ENCODE results near the gene MBD2.

The MBD2 gene

DNA sequence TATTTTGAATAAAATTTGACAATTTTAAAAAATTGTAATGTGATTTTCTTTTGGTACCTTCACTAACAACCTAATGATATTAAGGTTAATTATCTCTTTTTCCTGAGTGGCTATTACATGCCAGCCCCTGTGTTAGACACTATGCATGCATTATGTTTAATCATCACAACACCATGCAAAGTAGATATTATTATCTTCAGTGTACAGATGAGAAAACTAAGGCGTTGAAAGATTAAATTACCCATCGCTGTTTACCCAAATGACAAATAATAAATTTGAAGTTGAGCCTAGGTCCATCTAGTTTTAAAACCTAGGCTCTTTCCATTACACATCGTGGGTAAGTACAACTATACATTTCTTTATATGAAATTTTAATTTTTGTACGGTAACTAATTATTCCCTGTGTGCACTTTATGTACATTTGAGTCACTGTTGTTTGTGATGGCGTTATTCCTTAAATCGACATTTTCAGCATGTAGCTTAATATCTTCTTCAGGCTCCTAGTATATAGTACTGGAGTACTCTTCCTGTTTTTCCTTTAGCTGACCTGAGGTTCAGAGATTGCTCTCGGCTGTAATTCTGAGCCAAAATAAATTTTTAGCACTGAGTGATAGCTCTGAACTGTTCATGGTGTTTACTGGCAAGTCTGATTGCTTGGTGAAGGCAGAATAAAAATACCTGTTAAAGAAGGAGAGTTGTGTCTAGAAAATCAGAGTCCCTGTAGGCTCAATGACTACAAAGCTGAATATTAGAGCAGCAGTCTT, 13.9 kb upstream of the MBD2 start:
- H4K20me1 ChIP-seq (ENCODE audit: low read depth, low read length) = no peaks in the 10 kb centered on the region
- no peaks in the 10 kb centered on the region for H3K79me2 ChIP-seq (ENCODE audit: insufficient read depth, low read length)
- H3K36me3 ChIP-seq (ENCODE audit: low read length) = no peaks in the 10 kb centered on the region
- no peaks in the 10 kb centered on the region for H3K9me2 ChIP-seq (replicated peaks; ENCODE audit: insufficient read depth, low read length)
- no peaks in the 10 kb centered on the region for H3F3A ChIP-seq (ENCODE audit: insufficient read depth)
- H2AFZ ChIP-seq (ENCODE audit: low read depth, low read length, severe bottlenecking) = no peak overlapping the region
- no peak overlapping the region for H3K4me2 ChIP-seq (ENCODE audit: low read depth, low read length, poor library complexity, severe bottlenecking)
- no peak overlapping the region for H3K9ac ChIP-seq (ENCODE audit: low read length)
- H3K27me3 ChIP-seq (ENCODE audit: low read length) = no peaks in the 10 kb centered on the region
- no peak overlapping the region for H3K4me3 ChIP-seq (ENCODE audit: insufficient read depth, low read length, poor library complexity, severe bottlenecking)
- no peaks in the 10 kb centered on the region for H3K9me3 ChIP-seq (ENCODE audit: insufficient read depth, low read length)
- TF ChIP-seq EZH2phosphoT487 (conservative IDR thresholded peaks at IDR 0.05; ENCODE audit: low read length) = no peak
- no peak for TF ChIP-seq CTCF (IDR thresholded peaks at IDR 0.05; ENCODE audit: insufficient read depth, low read length, poor library complexity, severe bottlenecking)
- no peak overlapping the region for H3K27ac ChIP-seq (ENCODE audit: low read depth, low read length)

DNA sequence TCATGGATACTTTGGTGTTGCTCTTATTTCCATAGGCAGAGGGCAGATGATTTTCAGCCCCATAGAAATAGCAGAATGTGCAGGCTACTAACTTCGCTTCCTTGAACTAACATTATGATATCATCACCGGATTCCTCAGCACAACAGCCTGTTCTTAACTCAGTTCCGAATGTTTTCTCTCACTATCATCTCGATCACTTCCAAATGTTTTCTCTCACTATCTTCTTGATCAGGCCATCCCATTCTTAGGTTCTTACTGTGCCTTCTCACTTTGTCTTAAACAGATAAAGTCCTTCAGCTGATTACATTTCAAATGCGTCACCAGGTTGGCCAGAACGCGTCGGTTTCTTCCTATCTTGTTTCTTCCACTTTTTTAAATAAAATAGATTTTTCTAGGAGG, 11.4 kb upstream of the MBD2 start:
- no peaks in the 10 kb centered on the region for H3K27me3 ChIP-seq (ENCODE audit: low read length)
- TF ChIP-seq CTCF (IDR thresholded peaks at IDR 0.05; ENCODE audit: insufficient read depth, low read length, poor library complexity, severe bottlenecking) (no peak), EZH2phosphoT487 (conservative IDR thresholded peaks at IDR 0.05; ENCODE audit: low read length) (no peak)

DNA sequence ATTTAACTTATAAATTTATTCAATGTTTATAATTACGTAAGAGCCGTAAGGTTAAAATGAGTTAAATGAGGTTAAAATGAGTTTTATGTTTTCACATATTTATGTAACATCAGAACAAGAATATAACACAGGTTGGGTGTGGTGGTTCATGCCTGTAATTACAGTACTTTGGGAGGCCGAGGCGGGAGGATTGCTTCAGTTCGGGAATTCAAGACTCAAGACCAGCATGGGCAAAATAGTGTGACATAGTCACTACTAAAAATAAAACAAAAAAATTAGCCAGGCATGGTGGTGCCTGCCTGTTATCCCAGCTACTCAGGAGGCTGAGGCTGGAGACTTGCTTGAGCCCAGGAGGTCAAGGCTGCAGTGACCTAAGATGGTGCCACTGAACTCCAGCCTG, 9.3 kb upstream of the MBD2 start:
- TF ChIP-seq EZH2phosphoT487 (conservative IDR thresholded peaks at IDR 0.05; ENCODE audit: low read length) (no peak), CTCF (IDR thresholded peaks at IDR 0.05; ENCODE audit: insufficient read depth, low read length, poor library complexity, severe bottlenecking) (no peak)
- Histone ChIP-seq H3K79me2 (ENCODE audit: insufficient read depth, low read length) (no peaks in the 10 kb centered on the region), H3K4me2 (ENCODE audit: low read depth, low read length, poor library complexity, severe bottlenecking) (no peak overlapping the region), H3F3A (ENCODE audit: insufficient read depth) (no peaks in the 10 kb centered on the region), H3K4me3 (ENCODE audit: insufficient read depth, low read length, poor library complexity, severe bottlenecking) (no peak overlapping the region), H3K27me3 (ENCODE audit: low read length) (no peaks in the 10 kb centered on the region), H3K27ac (ENCODE audit: low read depth, low read length) (no peak overlapping the region), H2AFZ (ENCODE audit: low read depth, low read length, severe bottlenecking) (no peak overlapping the region), H3K9ac (ENCODE audit: low read length) (no peak overlapping the region), H3K36me3 (ENCODE audit: low read length) (no peaks in the 10 kb centered on the region), H3K9me3 (ENCODE audit: insufficient read depth, low read length) (no peaks in the 10 kb centered on the region), H3K9me2 (replicated peaks; ENCODE audit: insufficient read depth, low read length) (no peaks in the 10 kb centered on the region), H4K20me1 (ENCODE audit: low read depth, low read length) (no peaks in the 10 kb centered on the region)

More for the DNA sequence above, 11.4 kb upstream of the MBD2 start:
- Histone ChIP-seq H4K20me1 (ENCODE audit: low read depth, low read length) (no peaks in the 10 kb centered on the region), H3K79me2 (ENCODE audit: insufficient read depth, low read length) (no peaks in the 10 kb centered on the region), H3K9me2 (replicated peaks; ENCODE audit: insufficient read depth, low read length) (no peaks in the 10 kb centered on the region), H2AFZ (ENCODE audit: low read depth, low read length, severe bottlenecking) (no peak overlapping the region), H3K27ac (ENCODE audit: low read depth, low read length) (no peak overlapping the region), H3K36me3 (ENCODE audit: low read length) (no peaks in the 10 kb centered on the region), H3K9ac (ENCODE audit: low read length) (no peak overlapping the region), H3F3A (ENCODE audit: insufficient read depth) (no peaks in the 10 kb centered on the region), H3K4me3 (ENCODE audit: insufficient read depth, low read length, poor library complexity, severe bottlenecking) (no peak overlapping the region), H3K4me2 (ENCODE audit: low read depth, low read length, poor library complexity, severe bottlenecking) (no peak overlapping the region), H3K9me3 (ENCODE audit: insufficient read depth, low read length) (no peaks in the 10 kb centered on the region)
